ENCODE measurements around the gene KCNQ1. TPM values are rescaled to one million over a fixed set of nuclear protein-coding genes. Genes with fewer than 3 reads are reported as not detected.

Gene KCNQ1
- total RNA-seq, 3 donors from 2014 or later: 3.6 to 6.2 (median 5.1) TPM

DNA sequence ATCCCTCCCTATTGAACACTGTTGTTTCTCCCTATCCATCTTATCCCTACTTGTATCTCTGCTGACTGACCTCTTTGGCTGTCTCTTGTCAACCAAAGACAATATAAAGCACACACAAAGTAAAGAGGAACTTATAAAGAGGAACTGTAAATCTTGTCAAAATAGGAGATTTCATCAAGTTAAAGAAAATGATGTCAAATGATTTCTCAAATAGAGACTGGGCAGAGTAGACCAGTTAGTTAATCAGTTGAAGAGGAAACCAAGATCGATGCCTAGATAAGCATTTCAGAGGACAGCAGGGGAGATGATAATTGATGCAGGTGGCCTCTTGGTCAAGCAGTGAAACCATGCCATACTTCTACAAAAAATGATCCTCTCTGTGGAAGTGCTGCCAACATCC, 232.3 kb downstream of the KCNQ1 start:
- TF ChIP-seq CTCF (IDR thresholded peaks at IDR 0.05): no peak
- TF ChIP-seq POLR2AphosphoS5 (IDR thresholded peaks at IDR 0.05): no peak
- TF ChIP-seq POLR2A (IDR thresholded peaks at IDR 0.05): no peak
- no peak for DNase-seq (ENCODE audit: low spot score in 2 of 2)
- intact Hi-C loops (cut with DNase I; ENCODE audit: low total_unique reads): no loop called here
- Histone ChIP-seq H3K36me3 (no peaks in the 10 kb centered on the region), H3K9me3 (no peaks in the 10 kb centered on the region), H3K27ac (no peak overlapping the region), H3K27me3 (no peaks in the 10 kb centered on the region), H3K4me3 (no peak overlapping the region), H3K4me1 (peaks cover 8 to 10% of the 10 kb centered on the region in 2 donors)

GRCh38 chr11:2678396-2678795, 233.6 kb downstream of the KCNQ1 start:
- H3K36me3 ChIP-seq: no peaks in the 10 kb centered on the region
- H3K4me3 ChIP-seq: no peak overlapping the region
- H3K4me1 ChIP-seq: peaks cover 8 to 10% of the 10 kb centered on the region in 2 donors
- no peak overlapping the region for H3K27ac ChIP-seq
- no peaks in the 10 kb centered on the region for H3K27me3 ChIP-seq
- no peak for TF ChIP-seq CTCF (IDR thresholded peaks at IDR 0.05)
- TF ChIP-seq POLR2AphosphoS5 (IDR thresholded peaks at IDR 0.05): no peak
- no peak for TF ChIP-seq POLR2A (IDR thresholded peaks at IDR 0.05)
- intact Hi-C loops (cut with DNase I; ENCODE audit: low total_unique reads): no loop called here
- no peak for DNase-seq (ENCODE audit: low spot score in 2 of 2)
- H3K9me3 ChIP-seq: no peaks in the 10 kb centered on the region

DNA sequence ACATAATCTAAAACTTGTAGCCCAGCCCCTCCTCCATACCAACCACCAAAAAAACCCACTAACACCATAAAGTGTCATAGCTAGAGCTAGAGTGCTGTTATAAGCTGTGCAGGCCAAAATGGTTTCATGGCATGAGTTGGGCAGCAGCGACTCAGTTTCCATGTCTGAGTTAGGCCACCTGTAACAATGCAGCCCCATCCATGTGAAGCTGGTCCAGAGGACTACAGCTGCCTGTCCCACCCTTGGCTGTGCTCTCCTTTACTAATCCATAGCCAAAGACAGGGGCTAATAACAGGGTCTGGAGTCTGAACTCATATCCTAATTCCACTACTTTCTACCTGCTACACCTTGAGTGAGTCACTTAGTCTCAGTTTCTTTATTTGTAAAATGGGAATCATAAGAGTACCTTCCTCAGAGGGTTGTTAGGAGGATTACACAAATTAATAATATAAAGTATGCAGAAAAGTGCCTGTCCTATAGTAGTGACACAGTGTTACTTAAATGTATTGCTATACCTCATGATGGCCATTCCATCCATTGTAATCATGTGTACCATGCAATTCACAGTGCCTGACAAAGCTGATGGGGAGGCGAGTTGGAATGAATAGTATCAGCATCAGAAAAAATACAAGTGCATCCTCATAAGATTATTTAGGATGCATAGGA, 234.3 kb downstream of the KCNQ1 start:
- H3K9me3 ChIP-seq: no peaks in the 10 kb centered on the region
- H3K4me3 ChIP-seq: no peak overlapping the region
- DNase-seq (ENCODE audit: low spot score in 2 of 2): no peak
- TF ChIP-seq CTCF (IDR thresholded peaks at IDR 0.05) (no peak), POLR2AphosphoS5 (IDR thresholded peaks at IDR 0.05) (no peak)
- intact Hi-C loops (cut with DNase I; ENCODE audit: low total_unique reads): no loop called here
- H3K27ac ChIP-seq: no peak overlapping the region
- peaks cover 3 to 5% of the 10 kb centered on the region in 2 donors for H3K4me1 ChIP-seq
- H3K36me3 ChIP-seq: no peaks in the 10 kb centered on the region
- H3K27me3 ChIP-seq: no peaks in the 10 kb centered on the region

DNA sequence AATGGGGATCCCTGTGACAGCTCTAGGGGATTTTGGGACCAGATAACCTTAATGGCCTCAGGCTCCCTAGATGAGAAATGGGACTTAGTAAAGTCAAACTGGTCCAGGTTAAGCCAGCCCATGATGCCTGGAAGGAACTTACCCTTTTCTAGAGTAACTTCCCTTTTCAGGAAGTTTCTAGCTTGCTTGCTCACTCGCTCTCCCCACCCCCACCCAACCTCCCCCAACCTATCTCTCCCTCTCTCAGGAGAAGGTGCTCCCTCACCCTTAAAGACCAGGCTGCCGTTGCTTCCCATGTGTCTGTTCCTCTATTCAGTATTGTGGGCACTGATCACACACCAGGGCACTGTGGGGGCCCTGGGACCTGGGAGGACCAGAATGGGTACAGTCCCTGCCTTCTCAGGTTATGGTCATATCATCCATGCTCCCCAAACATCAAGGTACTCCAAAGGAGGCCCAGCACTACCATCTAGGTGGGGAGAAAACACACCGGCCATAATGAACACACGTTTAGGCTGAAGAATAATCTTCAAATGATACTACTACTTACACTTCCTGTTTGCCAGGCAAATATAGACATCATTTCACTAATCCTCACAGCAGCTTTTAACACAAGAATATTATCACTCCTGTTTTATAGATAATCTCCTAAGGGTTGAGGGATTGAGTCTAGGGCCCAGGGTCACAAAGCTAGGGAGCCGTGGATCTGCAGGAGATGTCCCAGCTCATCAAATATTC, 236.8 kb downstream of the KCNQ1 start:
- DNase-seq (ENCODE audit: low spot score in 2 of 2): no peak
- intact Hi-C loops (cut with DNase I; ENCODE audit: low total_unique reads): no loop called here

More for the DNA sequence above, 236.8 kb downstream of the KCNQ1 start:
- H3K27me3 ChIP-seq: no peaks in the 10 kb centered on the region
- no peak overlapping the region for H3K27ac ChIP-seq
- no peaks in the 10 kb centered on the region for H3K4me1 ChIP-seq
- no peak overlapping the region for H3K4me3 ChIP-seq
- TF ChIP-seq POLR2A (IDR thresholded peaks at IDR 0.05): no peak
- TF ChIP-seq CTCF (IDR thresholded peaks at IDR 0.05): no peak
- TF ChIP-seq POLR2AphosphoS5 (IDR thresholded peaks at IDR 0.05): no peak
- H3K36me3 ChIP-seq: no peaks in the 10 kb centered on the region
- no peaks in the 10 kb centered on the region for H3K9me3 ChIP-seq
